Measurements from ENCODE around the gene COL9A3.

The COL9A3 gene

DNA sequence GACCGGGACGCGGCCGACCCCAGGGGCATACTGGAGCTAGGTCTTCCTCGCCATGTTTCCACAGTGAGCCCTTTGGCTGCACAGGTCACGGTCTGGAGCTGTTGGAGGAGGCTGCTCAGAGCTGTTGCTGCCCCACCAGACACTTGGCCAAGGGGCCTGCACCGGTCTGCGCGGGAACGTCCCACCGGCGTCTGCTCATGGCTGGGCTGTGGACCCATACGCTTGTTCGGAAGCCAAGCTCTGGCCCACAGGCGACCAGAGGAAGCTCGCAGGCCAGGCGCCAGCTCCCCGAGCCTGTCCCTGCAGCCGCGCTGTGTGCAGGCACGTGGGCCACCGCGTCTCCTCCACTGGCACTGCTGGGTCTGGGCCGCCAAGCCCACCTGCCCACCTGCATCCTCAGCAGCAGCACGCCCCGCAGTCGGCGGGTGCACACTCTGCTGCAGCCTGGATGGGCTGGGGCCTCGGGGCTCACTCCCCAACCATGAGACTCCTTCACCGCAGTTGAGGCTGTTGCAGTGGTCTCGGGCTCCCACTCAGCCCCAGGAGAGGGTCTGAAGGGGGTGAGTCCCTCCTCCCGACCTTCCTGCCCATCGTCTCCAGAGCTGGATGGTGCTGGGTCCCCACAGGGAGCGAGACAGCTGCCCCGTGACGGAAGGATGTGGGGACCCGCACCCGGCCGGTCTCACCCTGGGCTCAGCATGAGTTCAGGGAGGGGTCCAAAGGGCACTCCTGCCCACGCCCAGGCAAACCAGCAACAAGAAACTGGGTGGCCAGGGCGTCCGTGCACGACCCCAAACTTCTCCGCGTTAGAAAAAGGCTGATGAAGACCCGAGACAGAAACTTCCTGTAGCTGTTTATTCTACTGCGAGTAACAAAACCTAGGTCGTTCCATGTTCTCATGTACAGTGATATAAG lies 60.3 kb downstream of the COL9A3 start:
- DNase-seq (ENCODE audit: insufficient read length, low spot score) (no peak), FAIRE-seq (no peak)
- TF ChIP-seq POLR2A (IDR thresholded peaks at IDR 0.05; ENCODE audit: low read depth, low read length) = no peak

DNA sequence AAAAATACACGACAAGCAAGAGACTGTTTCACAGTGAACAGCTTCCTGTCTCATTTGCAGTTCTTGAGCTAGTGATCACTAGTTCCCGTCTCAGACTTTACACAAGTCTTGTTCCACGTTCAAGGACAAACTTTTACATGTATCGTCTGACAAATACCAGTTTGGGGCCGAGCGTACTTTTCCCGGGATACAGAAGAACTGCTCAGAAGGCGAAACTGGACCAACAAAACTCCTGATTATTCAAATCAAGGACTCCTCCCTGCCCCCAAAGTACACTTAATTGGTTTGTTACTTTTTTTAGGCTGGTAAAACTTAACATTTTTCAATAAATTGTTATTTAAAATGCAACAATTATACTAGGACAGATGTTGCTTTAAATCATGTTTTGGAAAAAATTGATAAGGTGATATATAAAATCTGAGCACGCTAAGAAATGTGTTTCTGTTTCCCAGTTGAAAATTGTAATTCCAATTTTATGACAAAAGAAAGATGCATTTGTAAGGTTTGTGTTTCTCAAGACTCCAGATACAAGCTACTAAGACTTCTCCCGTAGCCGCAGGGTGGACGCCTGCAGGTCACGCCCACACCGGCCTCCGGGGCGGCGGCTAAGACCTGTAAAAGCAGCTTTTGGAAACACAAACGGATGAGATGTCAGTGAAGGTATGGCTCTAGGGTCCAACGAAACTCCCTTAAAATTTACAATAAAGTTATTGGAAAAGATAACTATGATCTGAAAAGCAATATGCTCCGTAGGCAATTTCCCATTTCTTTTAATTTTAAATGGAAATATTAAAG lies 61.6 kb downstream of the COL9A3 start:
- DNase-seq (ENCODE audit: insufficient read length, low spot score) (no peak), FAIRE-seq (no peak)
- no peak for TF ChIP-seq POLR2A (IDR thresholded peaks at IDR 0.05; ENCODE audit: low read depth, low read length)

DNA sequence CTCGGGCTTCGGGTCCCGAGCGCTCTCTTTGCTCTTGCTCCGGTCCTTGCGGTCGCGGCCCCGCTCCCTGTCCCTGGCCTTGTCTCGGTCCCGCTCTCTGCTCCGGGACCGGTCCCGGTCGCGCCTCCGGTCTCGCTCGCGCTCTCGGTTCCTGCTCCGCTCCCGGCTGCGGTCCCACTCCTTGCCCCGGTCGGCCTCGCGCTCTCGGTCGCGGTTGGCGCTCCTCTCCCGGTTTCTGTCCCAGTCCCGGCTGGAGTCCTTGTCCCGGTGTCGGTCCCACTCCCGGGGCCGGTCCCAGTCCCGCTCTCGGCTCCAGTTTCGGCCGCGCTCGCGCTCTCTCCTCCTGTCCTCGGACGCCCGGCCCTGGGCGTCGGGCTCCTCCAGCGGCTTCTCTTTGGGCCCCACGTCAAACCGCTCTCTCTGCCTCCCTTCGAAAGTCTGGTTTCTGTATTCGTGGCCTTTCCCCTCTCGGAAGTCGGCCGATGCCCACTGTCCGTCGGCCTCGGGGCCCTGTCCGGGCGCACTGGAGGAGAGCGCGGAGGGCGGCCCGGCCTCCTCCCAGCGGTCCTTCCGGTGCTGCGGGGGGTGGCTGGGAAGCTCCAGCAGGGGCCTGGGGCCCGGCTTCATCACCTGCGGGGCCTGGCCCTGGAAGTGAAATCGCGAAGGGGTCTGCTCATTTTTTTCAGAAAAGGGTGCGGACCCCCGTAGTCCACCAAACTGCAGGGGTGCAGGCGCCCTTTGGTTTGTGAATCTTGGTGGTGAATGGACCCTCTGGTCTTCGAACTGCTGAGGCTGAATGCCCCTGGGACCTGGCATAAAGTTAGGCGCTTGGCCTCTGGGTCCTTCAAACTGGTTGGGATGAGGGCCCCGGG lies 62.7 kb downstream of the COL9A3 start:
- DNase-seq (ENCODE audit: insufficient read length, low spot score) = no peak
- no peak for FAIRE-seq
- TF ChIP-seq POLR2A (IDR thresholded peaks at IDR 0.05; ENCODE audit: low read depth, low read length) = no peak

DNA sequence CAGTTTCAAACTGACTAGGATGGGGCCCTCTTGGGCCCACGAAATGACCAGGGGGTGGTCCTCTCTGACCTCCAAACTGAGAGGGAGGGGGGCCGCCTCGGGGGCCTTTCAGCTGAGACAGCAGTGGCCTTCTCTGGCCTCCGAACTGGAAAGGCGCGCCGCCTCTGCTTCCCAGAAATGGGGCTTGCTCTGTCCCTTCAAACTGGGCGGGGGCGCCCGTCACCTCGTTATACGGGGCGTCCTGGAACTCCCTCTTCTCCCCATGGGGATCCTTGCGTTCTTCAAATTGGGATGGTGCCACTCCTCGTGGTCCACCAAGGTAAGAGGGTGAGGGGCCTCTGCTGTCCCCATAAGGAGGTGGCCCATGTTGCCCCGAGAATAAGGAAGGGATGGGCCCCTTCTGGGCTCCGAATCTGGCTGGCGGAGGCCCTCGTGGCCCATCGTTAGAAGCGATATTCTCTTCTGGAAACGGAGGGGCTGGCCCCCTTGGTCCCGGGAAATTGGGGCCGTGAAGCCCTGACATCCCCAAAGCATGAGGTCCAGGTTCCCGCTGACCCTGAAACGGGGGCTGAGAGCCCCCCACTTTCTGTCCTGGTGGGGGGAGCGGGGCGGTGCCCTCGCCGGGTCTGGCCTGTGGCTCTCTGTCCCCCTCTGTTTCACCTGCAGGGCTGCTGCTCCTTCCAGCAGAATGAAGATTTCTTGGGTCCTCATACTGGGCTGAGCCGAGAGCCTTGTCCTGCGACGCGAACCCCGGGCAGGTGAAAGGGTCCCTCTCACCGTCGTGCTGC lies 63.5 kb downstream of the COL9A3 start:
- FAIRE-seq = no peak
- no peak for TF ChIP-seq POLR2A (IDR thresholded peaks at IDR 0.05; ENCODE audit: low read depth, low read length)
- no peak for DNase-seq (ENCODE audit: insufficient read length, low spot score)

DNA sequence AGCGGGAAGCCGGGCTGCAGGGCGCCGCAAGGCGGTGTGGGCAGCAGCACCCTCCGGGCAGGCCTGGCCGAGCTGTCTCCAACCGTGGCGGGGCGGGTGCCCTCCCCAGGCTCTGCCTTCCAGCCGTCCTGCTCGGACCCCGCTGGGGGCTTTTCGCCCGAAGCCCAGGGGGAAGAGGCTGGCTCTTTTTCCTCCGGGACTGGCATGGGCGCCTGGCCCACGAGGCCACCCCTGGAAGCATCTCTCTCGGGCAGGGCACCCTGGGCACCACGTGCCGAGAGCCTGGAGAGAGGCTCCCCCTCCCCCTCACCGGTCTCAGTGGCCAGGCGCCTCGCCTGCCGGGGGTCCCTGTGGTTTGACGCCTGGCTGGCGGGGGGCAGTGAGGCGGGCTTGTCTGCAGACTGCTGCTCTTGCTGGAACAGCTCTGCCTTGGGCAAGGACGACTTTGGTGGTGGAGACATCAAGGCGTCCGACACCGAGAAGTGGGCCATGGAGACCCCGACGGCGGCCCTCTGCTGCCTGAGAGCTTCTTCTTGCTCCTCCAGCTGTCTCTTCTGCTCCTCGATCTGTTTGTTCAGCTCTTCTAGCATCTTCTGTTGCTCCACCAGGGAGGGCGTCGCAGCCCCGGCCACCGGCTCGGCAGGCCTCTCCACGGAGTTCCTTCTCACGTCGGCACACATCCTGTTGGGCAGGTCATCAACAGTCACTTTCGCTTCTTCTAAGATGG lies 64.2 kb downstream of the COL9A3 start:
- DNase-seq (ENCODE audit: insufficient read length, low spot score) (no peak), FAIRE-seq (no peak)
- TF ChIP-seq POLR2A (IDR thresholded peaks at IDR 0.05; ENCODE audit: low read depth, low read length) = no peak

DNA sequence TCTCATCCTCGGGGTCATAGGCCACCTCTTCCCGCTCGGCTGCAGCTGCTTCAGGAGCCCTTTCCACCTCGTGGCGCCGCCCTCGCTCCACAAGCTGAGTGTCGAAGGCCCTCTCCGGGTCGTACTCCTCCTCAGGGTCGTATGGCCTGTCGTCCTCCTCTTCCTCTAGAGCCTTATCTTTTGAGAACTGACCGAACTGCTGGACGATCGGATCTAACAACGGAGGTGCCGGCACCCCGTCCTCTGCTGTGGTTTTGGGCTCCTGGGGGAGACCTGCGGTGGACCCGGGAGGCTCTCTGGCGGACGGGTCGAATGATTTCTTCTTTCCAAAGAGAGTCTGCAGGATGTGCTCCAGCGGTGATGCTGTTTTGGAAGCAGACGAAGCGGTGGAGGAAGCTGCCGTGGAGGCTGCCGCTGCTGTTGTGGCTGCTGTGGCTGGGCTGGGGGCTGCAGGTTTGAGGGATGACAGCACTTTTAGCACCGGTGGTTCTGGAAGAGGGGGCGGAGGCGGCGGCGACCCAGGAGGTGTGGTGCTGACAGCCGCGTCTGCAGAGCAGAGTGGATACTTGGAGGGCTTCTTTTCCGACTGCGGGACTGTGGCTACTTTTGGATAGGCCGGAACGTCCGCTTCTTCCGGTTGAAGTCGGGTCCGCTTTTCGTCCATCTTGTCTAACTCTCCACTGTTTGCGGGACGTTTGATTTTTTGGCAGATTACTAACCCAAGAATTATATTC lies 65.0 kb downstream of the COL9A3 start:
- no peak for TF ChIP-seq POLR2A (IDR thresholded peaks at IDR 0.05; ENCODE audit: low read depth, low read length)
- DNase-seq (ENCODE audit: insufficient read length, low spot score) (no peak), FAIRE-seq (no peak)

DNA sequence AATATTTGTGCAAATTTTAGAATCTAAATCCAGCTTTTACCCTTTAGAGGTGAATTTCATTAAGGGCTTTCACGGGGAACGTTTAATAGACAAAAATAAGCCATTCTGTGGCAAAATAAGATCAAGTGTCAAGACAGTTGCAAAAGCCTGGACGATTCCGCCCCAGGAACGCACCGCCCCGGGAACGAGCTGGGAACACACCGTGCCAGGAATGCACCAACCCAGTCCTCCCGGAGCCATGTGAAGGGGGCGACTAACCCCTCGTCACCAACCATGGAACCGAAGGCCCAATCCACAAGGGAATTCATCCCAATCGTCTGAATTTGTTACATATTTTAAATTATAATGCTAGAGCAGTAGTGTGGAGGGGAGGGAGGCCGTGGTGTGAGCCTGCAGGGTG lies 65.6 kb downstream of the COL9A3 start:
- TF ChIP-seq POLR2A (IDR thresholded peaks at IDR 0.05; ENCODE audit: low read depth, low read length) = no peak
- DNase-seq (ENCODE audit: insufficient read length, low spot score) (no peak), FAIRE-seq (no peak)

DNA sequence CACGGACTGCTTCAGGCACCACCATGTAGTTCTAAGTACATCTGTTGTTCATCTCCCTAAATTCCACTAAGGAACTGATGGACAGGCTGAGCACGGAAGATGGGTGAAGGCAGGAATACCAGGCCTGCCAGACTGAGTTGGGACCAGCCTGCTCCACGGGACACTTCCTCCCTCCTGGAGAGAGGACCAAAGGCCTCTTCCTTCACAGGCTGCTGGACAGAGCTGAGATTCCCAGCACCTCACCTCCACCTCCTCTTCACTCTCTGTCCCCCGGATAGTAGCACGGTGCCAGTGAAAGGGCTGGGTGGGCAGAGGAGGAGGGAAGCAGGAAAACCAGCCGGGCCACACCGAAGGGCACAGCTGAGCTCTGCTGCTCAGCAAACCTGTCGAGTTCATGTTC lies 67.7 kb downstream of the COL9A3 start:
- DNase-seq (ENCODE audit: insufficient read length, low spot score) (no peak), FAIRE-seq (no peak)
- TF ChIP-seq POLR2A (IDR thresholded peaks at IDR 0.05; ENCODE audit: low read depth, low read length) = no peak

DNA sequence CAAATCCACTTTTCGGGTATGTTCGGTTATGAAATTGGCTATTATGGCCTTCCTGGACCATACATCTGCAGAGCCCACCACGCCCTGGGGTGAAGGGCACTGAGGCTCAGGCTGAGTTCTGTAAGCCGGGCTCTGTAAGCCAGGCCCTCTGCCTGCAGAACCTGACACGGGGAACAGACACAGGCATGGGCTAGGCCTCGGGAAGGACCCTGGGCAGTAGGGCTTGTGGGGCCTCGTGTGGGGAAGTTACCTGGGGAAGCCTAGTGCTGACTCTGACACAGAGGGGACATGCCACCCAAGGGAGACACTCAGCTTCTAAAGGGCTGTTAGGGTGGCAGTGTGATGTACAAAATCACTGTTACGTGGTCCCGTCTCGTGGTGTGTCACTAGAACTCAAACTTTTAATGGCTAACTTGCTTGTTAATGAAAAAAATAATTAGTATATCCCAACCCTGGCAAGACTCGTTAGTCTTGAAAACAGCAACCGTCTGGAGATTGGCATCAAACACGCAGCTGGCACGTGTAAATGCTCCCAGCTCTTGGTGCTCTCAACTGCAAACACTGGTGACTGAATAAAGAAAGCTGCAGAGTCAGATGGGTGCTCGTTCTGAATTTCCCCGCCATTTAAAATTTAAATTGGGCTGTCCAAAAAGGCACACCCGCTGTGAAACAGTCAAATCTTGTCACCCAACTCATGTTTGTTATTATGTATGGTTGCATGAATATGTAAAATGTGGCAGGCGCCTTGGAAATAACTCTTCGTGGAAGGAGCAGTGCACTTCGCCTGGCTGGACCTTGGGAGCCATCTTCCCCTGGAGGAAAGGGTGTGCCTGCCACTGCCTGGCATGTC lies 68.4 kb downstream of the COL9A3 start:
- FAIRE-seq (no peak), DNase-seq (ENCODE audit: insufficient read length, low spot score) (no peak)
- TF ChIP-seq POLR2A (IDR thresholded peaks at IDR 0.05; ENCODE audit: low read depth, low read length) = no peak

DNA sequence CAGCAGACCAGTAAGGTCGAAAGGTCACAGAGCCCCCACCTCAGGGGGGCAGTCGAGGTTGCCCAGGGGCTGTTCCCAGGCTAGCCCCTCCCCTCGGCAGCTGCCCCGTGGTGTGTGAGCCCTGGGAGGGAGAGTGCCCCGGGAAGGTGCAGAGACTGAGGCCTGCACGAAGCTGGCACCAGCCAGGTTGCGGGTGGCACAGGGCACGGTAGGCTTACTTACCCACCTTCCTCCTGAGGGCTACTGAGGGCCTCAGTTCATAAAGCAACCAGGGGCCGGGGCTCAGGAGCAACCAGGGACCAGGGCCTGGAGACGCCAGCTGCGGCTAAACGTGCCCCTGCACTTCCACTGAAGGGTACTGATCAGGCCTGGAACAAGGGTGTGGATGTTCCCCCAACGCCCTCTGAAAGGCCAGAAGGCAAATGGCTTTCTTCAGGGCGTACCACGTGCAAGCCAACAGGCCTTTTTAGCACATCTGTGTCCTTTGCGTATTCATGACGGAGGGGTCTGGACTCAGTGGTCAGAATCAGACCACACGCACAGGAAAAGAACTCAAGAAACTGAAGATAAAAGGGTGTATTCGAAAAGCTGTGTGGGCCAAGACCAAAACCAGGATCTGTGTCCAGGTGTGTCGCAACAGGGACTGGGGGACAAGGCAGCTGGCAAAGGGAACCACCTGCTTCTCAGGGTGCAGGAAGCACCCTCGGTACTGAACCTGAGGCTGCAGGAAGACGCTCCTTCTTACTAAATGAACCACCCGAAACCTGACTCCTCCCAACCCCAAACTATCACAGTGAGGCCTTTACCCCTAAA lies 69.3 kb downstream of the COL9A3 start:
- no peak for DNase-seq (ENCODE audit: insufficient read length, low spot score)
- TF ChIP-seq POLR2A (IDR thresholded peaks at IDR 0.05; ENCODE audit: low read depth, low read length) = no peak
- FAIRE-seq = no peak

Data from H54 (cell line).